Occipital lobe (tissue), 2 donors: ENCODE measurements around the gene CSTF3. TPM values are rescaled to one million over a fixed set of nuclear protein-coding genes. Genes with fewer than 3 reads are reported as not detected.
"Not testable (repeated sequence)": the region's sequence is repeated elsewhere in the genome, so short reads cannot be mapped to it uniquely, and the experiment has no call there.

ENCODE experiments used
- DNase-seq: peaks from one replicate; lab custom pipeline; 2025; lab: John Stamatoyannopoulos, UW
- total RNA-seq: library from RNA; depleted of rRNA; stranded (reverse); fragments of >200 nt; gene quantifications from one replicate; pipeline ENCODE4 v1.2.3, GENCODE V29; 2014

Gene CSTF3
- total RNA-seq, 1 donor from 2014 or later = 75.3 TPM

GRCh38 chr11:33086017-33086416 is 75.3 kb downstream of the CSTF3 start:
- DNase-seq = no peak

GRCh38 chr11:33083918-33084317 is 77.4 kb downstream of the CSTF3 start:
- no peak for DNase-seq

- DNase-seq = no peak
These were observed 88.8 kb downstream of the CSTF3 start for GRCh38 chr11:33072465-33072864.

- DNase-seq = no peak
These were observed 92.5 kb downstream of the CSTF3 start for GRCh38 chr11:33068611-33069340.

- DNase-seq = no peak
These were observed 94.0 kb downstream of the CSTF3 start for GRCh38 chr11:33067294-33067693.

- DNase-seq = peak; percentile 33
These were observed 95.7 kb downstream of the CSTF3 start for GRCh38 chr11:33065445-33066178.

GRCh38 chr11:33064866-33065265 is 96.4 kb downstream of the CSTF3 start:
- no peak for DNase-seq

- no peak for DNase-seq
These were observed 97.1 kb downstream of the CSTF3 start for GRCh38 chr11:33064033-33064825.

GRCh38 chr11:33063326-33063881 is 97.9 kb downstream of the CSTF3 start:
- no peak for DNase-seq

- DNase-seq = no peak
These were observed 99.1 kb downstream of the CSTF3 start for GRCh38 chr11:33062137-33062536.

GRCh38 chr11:33060271-33060670 is 101.0 kb downstream of the CSTF3 start:
- no peak for DNase-seq

- DNase-seq = no peak
These were observed 101.8 kb downstream of the CSTF3 start for GRCh38 chr11:33059331-33060007.

- no peak for DNase-seq
These were observed 104.0 kb downstream of the CSTF3 start for GRCh38 chr11:33057284-33057683.

GRCh38 chr11:33055375-33055774 is 105.9 kb downstream of the CSTF3 start:
- DNase-seq = no peak

- DNase-seq = no peak
These were observed 109.0 kb downstream of the CSTF3 start for GRCh38 chr11:33052231-33052630.

GRCh38 chr11:33049565-33050408 is 111.5 kb downstream of the CSTF3 start:
- DNase-seq = not testable (repeated sequence)

- DNase-seq = not testable (repeated sequence)
These were observed 112.6 kb downstream of the CSTF3 start for GRCh38 chr11:33048701-33049100.

- no peak for DNase-seq
These were observed 115.6 kb downstream of the CSTF3 start for GRCh38 chr11:33045551-33046255.

GRCh38 chr11:33044285-33044756 is 117.0 kb downstream of the CSTF3 start:
- no peak for DNase-seq
